Stimulated activated CD8-positive, alpha-beta memory T cell treated with anti-CD3 and anti-CD28 coated beads, Interleukin-7, amount 100 ng/mL, for 4 hours (primary cell): ENCODE data around the gene STRIP1.

Experiments used
- DNase-seq, 2 donors: peaks; one replicate each; pipeline ENCODE4 v3.0.0-alpha.2; 2020; ENCODE audit warnings: low read depth in 2 of 2

Gene STRIP1

DNA sequence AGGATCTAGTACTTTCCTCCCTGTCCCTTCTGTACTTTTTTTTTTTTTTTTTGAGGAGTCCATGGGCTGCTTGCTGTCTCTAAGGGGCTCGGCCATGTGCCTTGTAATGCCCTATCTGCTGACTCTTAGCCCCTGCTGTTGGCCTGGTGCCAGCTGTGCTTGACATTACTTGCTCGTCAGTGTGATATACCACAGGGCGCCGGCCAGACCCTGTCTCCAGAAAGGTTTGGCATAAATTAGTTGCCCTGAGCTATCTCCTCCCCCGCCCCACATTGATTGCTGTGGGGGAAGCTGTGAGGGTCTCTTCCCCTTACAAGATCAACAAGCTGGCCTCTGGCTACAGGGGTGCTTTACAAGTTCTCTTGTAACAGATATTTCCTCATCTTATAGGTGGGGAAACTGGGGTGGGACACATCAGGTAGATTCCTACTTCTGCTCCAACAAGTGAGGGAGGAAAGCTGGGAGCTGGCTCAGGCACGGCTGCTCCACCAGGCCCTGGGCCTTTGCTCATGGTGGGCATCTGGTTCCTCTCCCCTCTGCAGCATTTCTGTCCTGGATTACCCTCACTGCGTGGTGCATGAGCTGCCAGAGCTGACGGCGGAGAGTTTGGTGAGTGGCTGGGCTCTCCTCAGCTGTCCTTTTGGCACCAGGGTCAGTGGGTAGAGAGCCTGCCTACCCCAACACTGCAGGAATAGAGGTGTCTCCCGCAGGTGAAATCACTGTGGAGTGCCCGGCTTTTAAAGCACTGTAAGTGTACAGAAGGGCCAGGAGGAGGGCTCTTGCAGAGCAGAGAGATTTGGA is 15.6 kb downstream of the STRIP1 start:
- DNase-seq: no peak

GRCh38 chr1:110050602-110051261 is 16.3 kb downstream of the STRIP1 start:
- no peak for DNase-seq

- DNase-seq: no peak
These were observed 16.8 kb downstream of the STRIP1 start for GRCh38 chr1:110051262-110051648.

DNA sequence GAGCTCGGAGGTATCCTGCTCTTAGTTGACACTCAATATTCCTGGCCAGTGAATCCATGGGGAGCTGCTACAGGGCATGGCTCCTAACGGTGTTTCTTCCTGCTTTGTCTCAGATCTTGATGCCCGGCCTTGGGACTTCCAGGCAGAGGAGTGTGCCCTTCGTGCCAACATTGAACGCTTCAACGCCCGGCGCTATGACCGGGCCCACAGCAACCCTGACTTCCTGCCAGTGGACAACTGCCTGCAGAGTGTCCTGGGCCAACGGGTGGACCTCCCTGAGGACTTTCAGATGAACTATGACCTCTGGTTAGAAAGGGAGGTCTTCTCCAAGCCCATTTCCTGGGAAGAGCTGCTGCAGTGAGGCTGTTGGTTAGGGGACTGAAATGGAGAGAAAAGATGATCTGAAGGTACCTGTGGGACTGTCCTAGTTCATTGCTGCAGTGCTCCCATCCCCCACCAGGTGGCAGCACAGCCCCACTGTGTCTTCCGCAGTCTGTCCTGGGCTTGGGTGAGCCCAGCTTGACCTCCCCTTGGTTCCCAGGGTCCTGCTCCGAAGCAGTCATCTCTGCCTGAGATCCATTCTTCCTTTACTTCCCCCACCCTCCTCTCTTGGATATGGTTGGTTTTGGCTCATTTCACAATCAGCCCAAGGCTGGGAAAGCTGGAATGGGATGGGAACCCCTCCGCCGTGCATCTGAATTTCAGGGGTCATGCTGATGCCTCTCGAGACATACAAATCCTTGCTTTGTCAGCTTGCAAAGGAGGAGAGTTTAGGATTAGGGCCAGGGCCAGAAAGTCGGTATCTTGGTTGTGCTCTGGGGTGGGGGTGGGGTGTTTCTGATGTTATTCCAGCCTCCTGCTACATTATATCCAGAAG is 19.4 kb downstream of the STRIP1 start:
- peak; percentile 43 to 44 for DNase-seq

- no peak for DNase-seq
These were observed 21.3 kb downstream of the STRIP1 start for GRCh38 chr1:110055493-110056284.

DNA sequence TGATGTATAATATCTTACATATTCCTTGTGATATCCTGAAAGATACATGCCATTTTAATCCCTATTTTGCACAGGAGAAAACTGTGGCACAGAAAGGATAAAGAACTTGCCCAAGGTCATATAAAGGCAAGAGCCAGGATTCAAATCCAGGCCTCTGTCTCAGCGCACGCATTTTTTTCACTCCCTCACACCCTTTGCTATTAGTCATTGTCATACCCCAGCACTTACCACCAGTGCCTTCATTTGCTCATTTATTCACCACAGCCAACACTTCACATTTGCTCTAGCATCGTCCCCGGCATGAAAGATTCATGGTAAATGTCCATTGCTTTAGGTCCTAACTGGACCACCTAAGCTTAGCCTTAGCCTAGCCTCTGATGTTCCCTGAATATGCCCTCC is 21.9 kb downstream of the STRIP1 start:
- DNase-seq: no peak

GRCh38 chr1:110056776-110057175 is 22.4 kb downstream of the STRIP1 start:
- no peak for DNase-seq

DNA sequence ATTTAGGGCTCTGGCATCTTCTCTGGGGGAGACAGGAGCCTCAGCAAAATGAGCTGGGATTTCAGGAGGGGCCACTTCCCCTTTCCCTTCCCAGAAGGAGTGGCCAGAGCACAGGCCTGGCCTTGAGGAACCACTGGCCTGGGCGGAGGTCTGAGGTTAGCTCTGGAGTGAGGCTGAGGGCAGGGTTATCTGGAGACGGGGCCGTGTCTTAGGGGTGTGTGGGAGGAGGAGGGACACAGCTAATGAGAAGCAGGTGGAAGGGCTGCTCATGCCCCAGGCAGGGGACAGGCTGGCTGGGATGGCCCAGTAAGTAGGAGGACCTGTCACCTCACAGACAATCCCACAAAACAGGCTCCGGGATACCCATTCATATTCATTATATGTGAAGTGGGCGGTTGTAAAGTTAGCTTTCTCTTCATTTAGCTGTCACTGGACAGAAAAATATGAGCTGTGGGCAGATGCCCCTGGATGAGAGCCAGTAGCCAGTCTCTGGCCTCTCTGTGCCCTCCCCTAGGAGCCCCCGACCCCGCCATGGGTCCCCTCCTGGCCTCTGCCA is 23.6 kb downstream of the STRIP1 start:
- DNase-seq: no peak

DNA sequence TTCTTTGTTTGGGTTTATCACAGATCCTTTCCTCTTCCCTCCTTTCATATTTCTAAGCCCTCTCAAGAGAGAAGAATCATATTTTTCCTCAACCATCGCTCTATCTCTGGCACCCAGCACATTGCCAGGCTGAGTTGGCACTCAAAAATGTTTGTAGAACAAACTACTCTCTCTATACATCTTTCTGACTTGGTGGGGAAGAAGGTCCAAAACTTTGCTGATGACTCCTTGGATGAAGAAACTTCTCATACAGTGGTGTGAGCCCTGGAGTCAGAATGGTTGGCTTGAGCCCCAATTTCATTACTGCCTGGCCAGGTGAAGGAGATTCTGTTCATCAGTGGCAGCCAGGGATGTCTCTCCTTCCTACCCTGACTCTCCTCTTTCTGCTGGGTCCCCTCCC is 24.2 kb downstream of the STRIP1 start:
- DNase-seq: no peak

- no peak for DNase-seq
These were observed 24.9 kb downstream of the STRIP1 start for GRCh38 chr1:110059133-110059863.

DNA sequence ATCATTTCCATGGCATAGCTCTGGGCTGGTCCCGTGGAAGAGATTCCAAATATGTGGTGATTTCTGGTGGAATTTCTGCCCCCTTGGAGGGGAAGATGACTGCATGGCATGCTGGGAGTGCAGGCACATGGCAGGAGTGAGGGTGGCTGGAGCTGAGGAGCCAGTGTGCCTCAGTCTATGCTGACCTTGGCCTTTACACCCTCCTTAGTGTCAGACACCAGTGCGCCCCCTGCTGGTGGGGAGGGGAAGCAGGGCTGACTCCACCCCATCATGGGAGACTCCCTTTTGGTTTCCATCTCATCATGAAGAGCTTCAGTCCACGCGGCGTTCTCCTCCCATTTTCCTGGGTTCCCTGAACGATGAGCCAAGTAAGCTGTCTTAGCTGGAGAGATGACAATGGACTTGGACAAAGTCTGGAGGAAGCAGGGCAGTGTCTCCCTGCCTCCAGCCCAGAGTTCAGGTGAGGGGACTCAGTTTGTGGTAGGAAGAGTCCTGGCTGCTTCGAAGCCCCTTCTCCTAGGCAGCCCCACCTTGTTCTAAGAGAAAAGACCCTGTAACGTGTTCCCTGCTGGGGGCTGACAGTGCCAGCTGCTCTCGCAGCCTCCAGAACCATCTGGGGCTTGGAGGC is 25.7 kb downstream of the STRIP1 start:
- peak; percentile 46 for DNase-seq

GRCh38 chr1:110060662-110061060 is 26.2 kb downstream of the STRIP1 start:
- no peak for DNase-seq

DNA sequence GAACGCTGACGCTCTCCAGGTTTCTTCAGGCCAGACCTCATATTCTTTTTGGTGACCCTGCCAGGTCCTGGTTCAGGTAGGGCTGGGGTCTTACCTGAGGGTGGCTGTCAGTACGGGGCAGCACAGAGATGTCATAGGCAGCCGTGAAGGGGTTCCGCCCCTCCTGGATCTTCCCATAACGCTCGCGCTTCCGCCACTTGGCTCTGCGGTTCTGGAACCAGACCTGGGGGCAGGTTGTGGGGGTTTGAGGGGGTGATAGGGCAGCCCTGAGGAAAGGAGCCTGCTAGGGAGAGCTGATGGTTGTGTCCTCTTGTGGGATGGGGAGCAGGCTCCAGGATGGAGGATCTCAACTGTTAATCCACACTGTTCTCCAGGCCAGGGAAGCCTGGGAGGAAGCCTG is 26.9 kb downstream of the STRIP1 start:
- DNase-seq: no peak

DNA sequence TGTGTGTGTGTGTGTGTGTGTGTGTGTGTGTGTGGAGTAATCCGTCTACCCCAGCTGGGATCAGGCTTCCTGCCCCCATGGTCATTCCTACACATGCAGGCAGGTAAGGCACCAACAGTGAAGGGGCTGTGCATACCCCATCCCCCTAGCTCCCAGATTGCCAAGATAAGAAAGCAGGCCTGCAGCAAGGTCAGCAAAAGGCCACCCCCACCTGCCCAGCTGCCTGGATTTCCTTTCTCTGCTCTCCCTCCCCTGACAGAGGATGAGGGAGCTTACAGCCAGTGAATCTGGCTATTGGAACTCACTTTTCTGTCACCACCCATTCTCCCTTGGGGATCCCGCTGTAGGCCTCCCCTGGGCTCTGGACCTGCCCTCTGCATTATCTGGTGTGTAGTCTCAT is 28.2 kb downstream of the STRIP1 start:
- DNase-seq: no peak

- no peak for DNase-seq
These were observed 29.4 kb downstream of the STRIP1 start for GRCh38 chr1:110063781-110064180.

- DNase-seq: no peak
These were observed 30.3 kb downstream of the STRIP1 start for GRCh38 chr1:110064576-110065337.

GRCh38 chr1:110065841-110066240 is 31.4 kb downstream of the STRIP1 start:
- DNase-seq: no peak

- DNase-seq: no peak
These were observed 33.1 kb downstream of the STRIP1 start for GRCh38 chr1:110067479-110067892.

DNA sequence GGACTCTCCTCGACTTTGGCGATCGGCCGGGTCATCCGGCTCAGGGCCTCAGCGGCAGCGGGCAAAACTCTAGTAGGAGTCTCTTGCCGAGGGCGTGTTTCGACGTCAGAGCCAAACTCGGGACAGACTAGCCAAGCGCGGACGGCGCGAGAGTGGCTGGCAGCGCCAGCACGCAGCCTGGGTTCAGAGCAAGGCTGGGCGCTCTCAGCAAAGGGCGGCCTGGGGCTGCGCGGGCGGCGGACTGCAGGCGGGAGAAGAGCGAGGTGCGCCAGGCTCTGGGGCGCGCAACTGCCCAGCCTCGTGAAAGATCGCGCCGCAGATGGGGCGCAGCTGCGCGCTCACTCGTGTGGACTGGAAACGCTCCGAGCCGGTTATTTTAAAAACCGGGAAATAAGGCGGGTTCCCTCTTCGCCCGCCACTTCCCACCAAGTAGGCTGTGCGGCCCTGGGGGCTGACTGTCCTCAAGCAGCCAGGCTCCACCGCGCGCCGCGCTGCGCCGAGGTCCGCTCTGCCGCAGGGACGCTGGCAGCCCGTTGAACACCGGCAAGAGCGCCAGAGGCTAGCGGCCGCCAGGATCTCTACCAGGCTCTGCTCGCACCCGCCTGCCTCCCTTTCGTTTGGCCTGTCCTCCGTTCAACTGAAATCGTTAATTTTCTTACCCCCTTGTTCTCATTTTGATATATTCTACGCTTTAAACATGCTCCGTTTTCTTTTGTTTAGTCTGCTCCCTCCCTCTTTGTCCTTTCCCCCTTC is 33.6 kb downstream of the STRIP1 start:
- DNase-seq: no peak
